ENCODE measurements around the gene CRK. TPM values are rescaled to one million over a fixed set of nuclear protein-coding genes. Genes with fewer than 3 reads are reported as not detected.
"Not testable (repeated sequence)": the region's sequence is repeated elsewhere in the genome, so short reads cannot be mapped to it uniquely, and the experiment has no call there.

CRK gene
- polyA plus RNA-seq, 1 experiment: 110 TPM

DNA sequence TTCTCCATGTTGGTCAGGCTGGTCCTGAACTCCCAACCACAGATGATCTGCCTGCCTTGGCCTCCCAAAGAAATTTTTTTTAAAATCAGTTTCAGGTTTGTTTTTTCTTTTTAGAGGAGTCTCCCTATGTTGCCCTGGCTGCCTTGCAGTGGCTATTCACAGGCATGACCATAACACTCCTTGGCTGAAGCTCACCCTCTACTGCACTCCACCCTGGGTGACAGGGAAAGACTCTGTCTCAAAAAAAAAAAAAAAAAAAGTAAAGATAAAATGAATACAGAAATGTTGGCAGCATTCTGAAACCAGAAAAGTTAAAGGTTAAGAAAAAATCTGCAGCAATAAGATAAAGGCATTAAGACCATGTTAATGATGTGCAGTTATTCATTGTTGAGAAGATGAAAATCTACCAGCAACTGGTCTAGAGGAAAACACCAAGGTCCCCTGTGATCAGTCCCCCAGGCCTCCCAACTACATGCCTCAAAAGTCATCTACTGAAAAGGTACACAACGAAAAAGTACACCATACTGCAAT lies 71.1 kb downstream of the CRK start:
- Histone ChIP-seq H3K27ac (ENCODE audit: low read depth, low read length) (no peak overlapping the region), H3K27me3 (ENCODE audit: control insufficient read depth, insufficient read depth, low read length) (no peaks in the 10 kb centered on the region), H3K4me3 (ENCODE audit: low read depth, low read length) (no peak overlapping the region), H3K9me3 (ENCODE audit: control insufficient read depth, insufficient read depth, low read length) (no peaks in the 10 kb centered on the region)
- ChIA-PET CTCF (interaction anchor here (4.7 kb wide), 1 partner anchor 19 kb away, joined by 21 read pairs; no protein-coding TSS in a partner anchor), POLR2A (no interaction called here)
- no peak for DNase-seq (ENCODE audit: low read depth, low spot score)
- TF ChIP-seq, protein P1, sequence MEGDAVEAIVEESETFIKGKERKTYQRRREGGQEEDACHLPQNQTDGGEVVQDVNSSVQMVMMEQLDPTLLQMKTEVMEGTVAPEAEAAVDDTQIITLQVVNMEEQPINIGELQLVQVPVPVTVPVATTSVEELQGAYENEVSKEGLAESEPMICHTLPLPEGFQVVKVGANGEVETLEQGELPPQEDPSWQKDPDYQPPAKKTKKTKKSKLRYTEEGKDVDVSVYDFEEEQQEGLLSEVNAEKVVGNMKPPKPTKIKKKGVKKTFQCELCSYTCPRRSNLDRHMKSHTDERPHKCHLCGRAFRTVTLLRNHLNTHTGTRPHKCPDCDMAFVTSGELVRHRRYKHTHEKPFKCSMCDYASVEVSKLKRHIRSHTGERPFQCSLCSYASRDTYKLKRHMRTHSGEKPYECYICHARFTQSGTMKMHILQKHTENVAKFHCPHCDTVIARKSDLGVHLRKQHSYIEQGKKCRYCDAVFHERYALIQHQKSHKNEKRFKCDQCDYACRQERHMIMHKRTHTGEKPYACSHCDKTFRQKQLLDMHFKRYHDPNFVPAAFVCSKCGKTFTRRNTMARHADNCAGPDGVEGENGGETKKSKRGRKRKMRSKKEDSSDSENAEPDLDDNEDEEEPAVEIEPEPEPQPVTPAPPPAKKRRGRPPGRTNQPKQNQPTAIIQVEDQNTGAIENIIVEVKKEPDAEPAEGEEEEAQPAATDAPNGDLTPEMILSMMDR (IDR thresholded peaks at IDR 0.05; ENCODE audit: low read depth, low read length): no peak

GRCh38 chr17:1379930-1380313 lies 76.1 kb downstream of the CRK start:
- H3K9me3 ChIP-seq (ENCODE audit: control insufficient read depth, insufficient read depth, low read length): no peaks in the 10 kb centered on the region
- TF ChIP-seq, protein P1 (IDR thresholded peaks at IDR 0.05; ENCODE audit: low read depth, low read length): no peak
- no peak overlapping the region for H3K27ac ChIP-seq (ENCODE audit: low read depth, low read length)
- ChIA-PET POLR2A (no interaction called here), CTCF (interaction anchor here (1.5 to 5.5 kb wide), 2 partner anchors 14 to 18 kb away, joined by 3 to 78 read pairs; no protein-coding TSS in a partner anchor)
- no peak overlapping the region for H3K4me3 ChIP-seq (ENCODE audit: low read depth, low read length)
- H3K27me3 ChIP-seq (ENCODE audit: control insufficient read depth, insufficient read depth, low read length): no peaks in the 10 kb centered on the region
- DNase-seq (ENCODE audit: low read depth, low spot score): no peak

- Histone ChIP-seq H3K27me3 (ENCODE audit: control insufficient read depth, insufficient read depth, low read length) (no peaks in the 10 kb centered on the region), H3K27ac (ENCODE audit: low read depth, low read length) (peak overlapping the region; percentile 21), H3K9me3 (ENCODE audit: control insufficient read depth, insufficient read depth, low read length) (no peaks in the 10 kb centered on the region), H3K4me3 (ENCODE audit: low read depth, low read length) (no peak overlapping the region)
- POLR2A ChIA-PET: no interaction called here
- DNase-seq (ENCODE audit: low read depth, low spot score): no peak
- TF ChIP-seq, protein P1 (IDR thresholded peaks at IDR 0.05; ENCODE audit: low read depth, low read length): no peak
- CTCF ChIA-PET: interaction anchor here (5.5 kb wide), 1 partner anchor 14 kb away, joined by 78 read pairs; no protein-coding TSS in a partner anchor
Observed at GRCh38 chr17:1379208-1379929, 76.7 kb downstream of the CRK start.

DNA sequence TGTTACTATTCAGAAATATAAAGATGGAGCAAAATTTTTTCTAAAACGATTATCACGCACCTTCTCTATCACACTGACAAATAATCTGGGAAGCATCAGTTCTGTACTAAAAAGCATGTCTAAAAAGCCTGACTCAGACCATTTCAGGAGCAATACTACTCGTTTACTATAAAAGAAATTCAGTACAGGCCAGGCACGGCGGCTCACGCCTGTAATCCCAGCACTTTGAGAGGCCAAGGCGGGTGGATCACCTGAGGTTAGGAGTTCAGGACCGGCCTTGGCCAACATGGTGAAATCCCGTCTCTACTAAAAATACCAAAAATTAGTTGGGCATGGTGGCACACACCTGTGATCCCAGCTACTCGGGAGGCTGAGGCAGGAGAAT lies 77.6 kb downstream of the CRK start:
- H3K9me3 ChIP-seq (ENCODE audit: control insufficient read depth, insufficient read depth, low read length); DNase-seq (ENCODE audit: low read depth, low spot score); H3K27me3 ChIP-seq (ENCODE audit: control insufficient read depth, insufficient read depth, low read length); H3K4me3 ChIP-seq (ENCODE audit: low read depth, low read length); H3K27ac ChIP-seq (ENCODE audit: low read depth, low read length); POLR2A ChIA-PET: not testable (repeated sequence)
- CTCF ChIA-PET: interaction anchor here (5.5 kb wide), 1 partner anchor 13 kb away, joined by 78 read pairs; no protein-coding TSS in a partner anchor

DNA sequence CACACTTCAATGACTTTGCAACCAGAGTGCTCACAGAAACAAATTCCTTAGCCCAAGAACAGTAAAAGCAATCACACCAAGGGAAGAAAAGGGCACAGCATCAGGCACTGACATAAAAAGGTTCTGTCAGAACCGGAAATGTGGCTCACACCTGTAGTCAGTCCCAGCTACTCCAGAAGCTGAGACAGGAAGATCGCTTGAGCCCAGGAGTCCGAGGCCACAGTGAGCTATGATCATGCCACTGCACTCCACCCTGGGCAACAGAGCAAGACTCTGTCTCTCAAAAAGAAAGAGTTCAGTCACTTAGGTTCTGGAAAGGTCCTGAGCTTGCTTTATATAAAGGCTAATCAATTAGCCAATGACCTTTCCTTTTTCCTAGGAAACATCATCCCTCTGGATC lies 78.7 kb downstream of the CRK start:
- ChIA-PET POLR2A (interaction anchor here (0.5 kb wide), 1 partner anchor 62 kb away, joined by 3 read pairs; no protein-coding TSS in a partner anchor), CTCF (interaction anchor here (5.5 kb wide), 1 partner anchor 12 kb away, joined by 78 read pairs; no protein-coding TSS in a partner anchor)
- Histone ChIP-seq H3K9me3 (ENCODE audit: control insufficient read depth, insufficient read depth, low read length) (no peaks in the 10 kb centered on the region), H3K27me3 (ENCODE audit: control insufficient read depth, insufficient read depth, low read length) (no peaks in the 10 kb centered on the region), H3K4me3 (ENCODE audit: low read depth, low read length) (no peak overlapping the region), H3K27ac (ENCODE audit: low read depth, low read length) (no peak overlapping the region)
- no peak for DNase-seq (ENCODE audit: low read depth, low spot score)
- TF ChIP-seq, protein P1 (IDR thresholded peaks at IDR 0.05; ENCODE audit: low read depth, low read length): no peak
